OCI-LY7 (cell line): Measurements from ENCODE around the gene B9D2.

Source experiments
- EZH2phosphoT487 ChIP-seq: fragments of 200-600 bp; sonication (generic); IDR thresholded peaks from 2 replicates; pipeline ENCODE4 v1.6.1; 2018; ENCODE audit warnings: low read depth, borderline replicate concordance, mild to moderate bottlenecking, mixed run types, antibody characterized with exemption, low read length, moderate library complexity, mixed read lengths
- TF ChIP-seq, protein P1 (sequence below): fragments of 200-600 bp; sonication (generic); conservative IDR thresholded peaks from 2 replicates; pipeline ENCODE4 v1.5.1; 2014; ENCODE audit warnings: mild to moderate bottlenecking, antibody characterized with exemption, low read length, moderate library complexity, mixed read lengths

DNA sequence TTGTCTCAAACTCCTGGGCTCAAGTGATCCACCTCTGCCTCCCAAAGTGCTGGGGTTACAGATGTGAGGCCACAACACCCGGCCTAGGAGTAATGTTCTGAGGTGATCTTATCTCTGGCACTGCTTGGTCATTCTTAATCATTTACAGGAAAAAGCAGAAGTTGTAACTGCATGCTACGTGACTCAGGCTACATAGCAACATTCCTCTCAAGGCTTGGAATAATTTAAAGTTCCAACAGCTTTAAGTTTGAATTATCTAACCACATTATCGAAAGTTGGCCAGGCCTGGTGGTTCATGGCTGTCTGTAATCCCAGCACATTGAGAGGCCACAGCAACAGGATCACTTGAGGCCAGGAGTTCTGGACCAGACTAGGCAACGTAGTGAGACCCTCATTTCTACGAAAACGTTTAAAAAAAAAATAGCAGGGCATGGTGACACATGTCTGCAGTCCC is 3.9 kb upstream of the B9D2 start:
- TF ChIP-seq, protein P1, sequence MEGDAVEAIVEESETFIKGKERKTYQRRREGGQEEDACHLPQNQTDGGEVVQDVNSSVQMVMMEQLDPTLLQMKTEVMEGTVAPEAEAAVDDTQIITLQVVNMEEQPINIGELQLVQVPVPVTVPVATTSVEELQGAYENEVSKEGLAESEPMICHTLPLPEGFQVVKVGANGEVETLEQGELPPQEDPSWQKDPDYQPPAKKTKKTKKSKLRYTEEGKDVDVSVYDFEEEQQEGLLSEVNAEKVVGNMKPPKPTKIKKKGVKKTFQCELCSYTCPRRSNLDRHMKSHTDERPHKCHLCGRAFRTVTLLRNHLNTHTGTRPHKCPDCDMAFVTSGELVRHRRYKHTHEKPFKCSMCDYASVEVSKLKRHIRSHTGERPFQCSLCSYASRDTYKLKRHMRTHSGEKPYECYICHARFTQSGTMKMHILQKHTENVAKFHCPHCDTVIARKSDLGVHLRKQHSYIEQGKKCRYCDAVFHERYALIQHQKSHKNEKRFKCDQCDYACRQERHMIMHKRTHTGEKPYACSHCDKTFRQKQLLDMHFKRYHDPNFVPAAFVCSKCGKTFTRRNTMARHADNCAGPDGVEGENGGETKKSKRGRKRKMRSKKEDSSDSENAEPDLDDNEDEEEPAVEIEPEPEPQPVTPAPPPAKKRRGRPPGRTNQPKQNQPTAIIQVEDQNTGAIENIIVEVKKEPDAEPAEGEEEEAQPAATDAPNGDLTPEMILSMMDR = no peak
- no peak for TF ChIP-seq EZH2phosphoT487
